SU-DHL-6 (cell line): ENCODE measurements around the gene CGN.

Source experiments
- H2AFZ ChIP-seq: fragments of 200-600 bp; sonication (generic); 2 replicates; pipeline ENCODE4 v1.6.1; 2014; ENCODE audit warnings: low read depth, mild to moderate bottlenecking, moderate library complexity, mixed read lengths, antibody characterized with exemption, low read length; ENCODE audit not compliant: severe bottlenecking
- H3F3A ChIP-seq: fragments of 200-600 bp; shearing (Covaris generic); 2 replicates; pipeline ENCODE4 v1.6.0; 2016; ENCODE audit warnings: antibody characterized with exemption, mild to moderate bottlenecking; ENCODE audit not compliant: insufficient read depth
- H3K27ac ChIP-seq: fragments of 200-600 bp; sonication (generic); 2 replicates; pipeline ENCODE4 v1.5.1; 2016; ENCODE audit warnings: low read depth, mild to moderate bottlenecking, low read length, moderate library complexity, mixed read lengths
- H3K27me3 ChIP-seq: fragments of 200-600 bp; sonication (generic), shearing (Covaris generic); 2 replicates; pipeline ENCODE4 v1.6.0; 2014; ENCODE audit warnings: mild to moderate bottlenecking, low read length
- H3K36me3 ChIP-seq: fragments of 200-600 bp; sonication (generic); 2 replicates; pipeline ENCODE4 v1.6.1; 2014; ENCODE audit warnings: mild to moderate bottlenecking, low read length, mixed read lengths
- H3K4me2 ChIP-seq: fragments of 300-600, 200-600 bp; shearing (Covaris generic), sonication (generic); 2 replicates; pipeline ENCODE4 v1.6.0; 2014; ENCODE audit warnings: low read length, low read depth, mild to moderate bottlenecking; ENCODE audit not compliant: poor library complexity, severe bottlenecking
- H3K4me3 ChIP-seq: fragments of 200-600 bp; sonication (generic); 2 replicates; pipeline ENCODE4 v1.5.1; 2014; ENCODE audit warnings: antibody characterized with exemption, low read length, mild to moderate bottlenecking, mixed read lengths; ENCODE audit not compliant: insufficient read depth, poor library complexity, severe bottlenecking
- H3K79me2 ChIP-seq: fragments of 200-600 bp; sonication (generic); 2 replicates; pipeline ENCODE4 v1.6.1; 2014; ENCODE audit warnings: mild to moderate bottlenecking, low read length, moderate library complexity; ENCODE audit not compliant: insufficient read depth
- H3K9ac ChIP-seq: fragments of 200-600 bp; sonication (generic); 2 replicates; pipeline ENCODE4 v1.7.0; 2014; ENCODE audit warnings: mild to moderate bottlenecking, low read length
- H3K9me2 ChIP-seq: fragments of 200-600 bp; sonication (generic); replicated peaks from 2 replicates; pipeline ENCODE4 v1.6.1; 2014; ENCODE audit warnings: low read length; ENCODE audit not compliant: insufficient read depth
- H3K9me3 ChIP-seq: fragments of 200-600 bp; sonication (generic); 2 replicates; pipeline ENCODE4 v1.6.1; 2014; ENCODE audit warnings: low read length, mixed read lengths; ENCODE audit not compliant: insufficient read depth
- H4K20me1 ChIP-seq: fragments of 200-600 bp; sonication (generic); 2 replicates; pipeline ENCODE4 v1.6.1; 2014; ENCODE audit warnings: low read depth, mild to moderate bottlenecking, antibody characterized with exemption, low read length, moderate library complexity, mixed read lengths
- CTCF ChIP-seq: fragments of 200-600 bp; sonication (generic); IDR thresholded peaks from one replicate; pipeline ENCODE4 v1.5.1; 2017; ENCODE audit warnings: antibody characterized with exemption, mild to moderate bottlenecking, low read length, moderate library complexity; ENCODE audit not compliant: insufficient read depth, poor library complexity, severe bottlenecking
- EZH2phosphoT487 ChIP-seq: fragments of 200-600 bp; sonication (generic), shearing (Covaris generic); conservative IDR thresholded peaks from 2 replicates; pipeline ENCODE4 v1.6.1; 2018; ENCODE audit warnings: mild to moderate bottlenecking, antibody characterized with exemption, low read length, moderate library complexity, mixed read lengths

Gene CGN

GRCh38 chr1:151549199-151549598 is 38.0 kb downstream of the CGN start:
- Histone ChIP-seq H4K20me1 (no peaks in the 10 kb centered on the region), H3K27me3 (no peaks in the 10 kb centered on the region), H3K4me3 (no peak overlapping the region), H2AFZ (no peak overlapping the region), H3K9me2 (no peaks in the 10 kb centered on the region), H3K27ac (no peak overlapping the region), H3F3A (no peaks in the 10 kb centered on the region), H3K79me2 (no peaks in the 10 kb centered on the region), H3K36me3 (no peaks in the 10 kb centered on the region), H3K9me3 (no peaks in the 10 kb centered on the region), H3K9ac (no peak overlapping the region), H3K4me2 (no peak overlapping the region)
- TF ChIP-seq EZH2phosphoT487 (no peak), CTCF (no peak)

DNA sequence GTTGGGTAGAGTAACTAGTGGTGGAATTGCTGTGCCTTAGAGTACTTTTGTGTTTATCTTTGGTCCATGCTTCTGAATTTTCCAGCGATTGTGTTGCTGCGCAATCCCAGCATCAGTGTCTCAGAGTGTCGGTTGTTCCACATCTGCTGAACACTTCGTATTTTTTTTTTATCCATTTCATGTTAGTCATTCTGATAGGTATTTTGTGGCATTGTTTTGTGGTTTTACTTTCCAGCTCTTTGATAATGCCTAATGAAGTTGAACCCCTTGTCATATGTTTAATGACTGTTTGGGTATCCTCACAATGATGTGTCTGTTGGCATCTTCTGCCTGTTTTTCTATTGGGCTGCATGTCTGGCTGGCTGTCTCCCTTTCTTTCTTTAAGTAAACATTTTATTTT is 42.5 kb downstream of the CGN start:
- H2AFZ ChIP-seq = no peak overlapping the region
- no peak overlapping the region for H3K9ac ChIP-seq
- H3K27ac ChIP-seq = no peak overlapping the region

DNA sequence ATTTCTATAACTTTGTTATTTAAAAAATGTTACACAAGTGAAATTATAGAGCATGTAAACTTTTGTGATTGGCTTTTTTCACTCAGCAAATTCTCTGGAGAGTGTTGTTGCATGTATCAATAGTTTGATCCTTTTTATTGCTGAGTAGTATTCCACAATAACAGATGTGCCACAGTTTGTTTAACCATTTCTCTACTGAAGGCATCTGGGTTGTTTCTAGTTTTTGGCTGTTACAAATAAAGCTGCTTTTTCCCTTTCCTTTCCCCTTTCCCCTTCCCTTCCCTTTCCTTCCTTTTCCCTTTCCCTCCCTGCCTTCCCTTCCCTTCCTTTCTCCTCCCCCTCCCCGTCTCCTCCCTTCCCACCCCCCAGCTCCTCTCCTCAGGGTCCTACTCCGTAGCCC is 44.9 kb downstream of the CGN start:
- Histone ChIP-seq H3F3A (no peaks in the 10 kb centered on the region), H4K20me1 (no peaks in the 10 kb centered on the region), H3K9me2 (no peaks in the 10 kb centered on the region), H3K79me2 (no peaks in the 10 kb centered on the region), H3K27ac (no peak overlapping the region), H3K9ac (no peak overlapping the region), H2AFZ (no peak overlapping the region), H3K4me3 (no peak overlapping the region), H3K27me3 (no peaks in the 10 kb centered on the region), H3K36me3 (no peaks in the 10 kb centered on the region), H3K9me3 (no peaks in the 10 kb centered on the region), H3K4me2 (no peak overlapping the region)
- TF ChIP-seq CTCF (no peak), EZH2phosphoT487 (no peak)

More for the DNA sequence above, 42.5 kb downstream of the CGN start:
- Histone ChIP-seq H3K36me3 (no peaks in the 10 kb centered on the region), H4K20me1 (no peaks in the 10 kb centered on the region), H3F3A (no peaks in the 10 kb centered on the region), H3K4me2 (no peak overlapping the region), H3K27me3 (no peaks in the 10 kb centered on the region), H3K4me3 (no peak overlapping the region), H3K79me2 (no peaks in the 10 kb centered on the region), H3K9me3 (no peaks in the 10 kb centered on the region), H3K9me2 (no peaks in the 10 kb centered on the region)
- no peak for TF ChIP-seq CTCF
- no peak for TF ChIP-seq EZH2phosphoT487
